Stimulated activated CD4-positive, alpha-beta T cell treated with anti-CD3 and anti-CD28 coated beads, Interleukin-15, amount 100 ng/mL, for 24 hours (primary cell): ENCODE data around the gene PYGO1.
"Not testable (repeated sequence)": the region's sequence is repeated elsewhere in the genome, so short reads cannot be mapped to it uniquely, and the experiment has no call there.

ENCODE experiments used
- DNase-seq: peaks from one replicate; pipeline ENCODE4 v3.0.0-alpha.2; 2020

The PYGO1 gene

DNA sequence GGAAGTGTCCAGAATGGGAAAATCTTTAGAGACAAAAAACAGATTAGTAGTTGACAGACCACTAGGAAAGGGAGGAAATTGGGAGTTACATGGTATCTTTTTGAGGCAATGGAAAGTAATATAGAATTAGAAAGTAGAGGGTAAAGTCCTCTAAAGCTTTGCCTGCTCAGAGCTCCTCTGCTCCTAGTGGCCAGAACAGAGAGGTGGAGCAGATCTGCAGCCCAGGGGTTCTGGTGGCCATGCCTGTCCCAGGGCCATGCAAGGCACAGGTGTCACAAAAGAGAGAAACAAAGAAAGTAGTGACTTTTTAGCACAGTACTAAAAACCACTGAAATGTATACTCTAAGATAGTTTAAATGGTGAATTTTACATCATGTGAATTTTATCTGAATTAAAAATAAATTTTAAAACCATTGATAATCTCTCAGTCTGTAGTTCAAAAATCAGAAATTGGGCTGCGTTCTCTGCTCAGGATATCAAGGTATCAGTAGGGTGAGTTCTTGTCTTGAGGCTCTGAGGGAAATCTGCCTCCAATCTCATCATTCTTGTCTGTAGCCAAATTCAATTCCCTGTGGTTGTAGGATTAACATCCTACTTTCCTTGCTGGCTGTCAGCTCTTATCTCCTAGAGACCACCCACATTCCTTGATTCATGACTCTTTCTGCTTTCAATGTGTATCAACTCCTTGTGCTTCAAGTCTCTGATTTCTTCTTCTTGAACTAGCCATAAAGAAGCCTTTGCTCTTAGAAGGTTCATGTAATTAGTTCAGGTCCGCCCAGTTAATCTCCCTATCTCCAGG, 23.6 kb downstream of the PYGO1 start:
- no peak for DNase-seq

DNA sequence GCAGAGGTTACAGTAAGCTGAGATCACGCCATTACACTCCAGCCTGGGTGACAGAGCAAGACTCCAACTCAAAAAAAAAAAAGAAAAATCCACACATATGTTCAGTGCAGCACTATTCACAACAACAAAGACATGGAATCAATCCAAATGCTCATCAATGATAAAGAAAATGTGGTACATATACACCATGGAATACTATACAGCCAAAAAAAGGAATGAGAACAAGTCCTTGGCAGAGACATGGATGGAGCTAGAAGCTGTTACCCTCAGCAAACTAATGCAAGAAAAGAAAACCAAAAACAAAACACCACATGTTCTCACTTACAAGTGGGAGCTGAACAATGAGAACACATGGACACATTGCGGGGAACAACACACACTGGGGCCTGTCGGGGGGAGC, 25.5 kb downstream of the PYGO1 start:
- no peak for DNase-seq

DNA sequence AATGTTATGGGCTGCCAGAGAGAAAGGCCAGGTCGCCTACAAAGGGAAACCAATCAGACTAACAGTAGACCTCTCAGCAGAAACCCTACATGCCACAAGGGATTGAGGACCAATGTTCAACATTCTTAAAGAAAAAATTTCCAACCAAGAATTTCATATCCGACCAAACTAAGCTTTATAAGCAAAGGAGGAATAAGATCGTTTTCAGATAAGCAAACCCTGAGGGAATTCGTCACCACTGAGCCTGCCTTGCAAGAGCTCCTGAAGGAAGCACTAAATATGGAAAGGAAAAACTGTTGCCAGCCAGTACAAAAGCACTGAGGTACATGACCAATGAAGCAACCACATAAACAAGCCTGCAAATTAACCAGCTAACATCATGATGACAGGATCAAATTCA, 33.1 kb downstream of the PYGO1 start:
- no peak for DNase-seq

DNA sequence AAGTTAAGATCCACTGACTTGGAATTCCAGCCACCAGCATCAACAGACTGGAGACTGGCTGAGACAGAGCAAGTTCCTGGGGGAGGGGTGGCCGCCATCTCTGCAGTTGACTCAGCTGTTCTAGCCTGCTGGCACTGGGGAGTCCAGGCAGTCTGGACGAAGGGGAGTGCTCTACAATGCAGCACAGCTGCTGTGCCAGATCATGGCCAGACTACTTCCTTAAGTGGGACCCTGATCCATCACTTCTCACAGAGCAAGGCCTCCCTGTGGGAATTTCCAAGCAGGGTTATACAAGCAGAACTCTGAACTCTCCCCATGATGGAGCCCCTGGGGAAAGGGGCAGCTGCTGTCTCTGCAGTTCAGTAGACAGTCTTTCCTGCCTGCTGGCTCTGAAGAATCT, 35.2 kb downstream of the PYGO1 start:
- no peak for DNase-seq

DNA sequence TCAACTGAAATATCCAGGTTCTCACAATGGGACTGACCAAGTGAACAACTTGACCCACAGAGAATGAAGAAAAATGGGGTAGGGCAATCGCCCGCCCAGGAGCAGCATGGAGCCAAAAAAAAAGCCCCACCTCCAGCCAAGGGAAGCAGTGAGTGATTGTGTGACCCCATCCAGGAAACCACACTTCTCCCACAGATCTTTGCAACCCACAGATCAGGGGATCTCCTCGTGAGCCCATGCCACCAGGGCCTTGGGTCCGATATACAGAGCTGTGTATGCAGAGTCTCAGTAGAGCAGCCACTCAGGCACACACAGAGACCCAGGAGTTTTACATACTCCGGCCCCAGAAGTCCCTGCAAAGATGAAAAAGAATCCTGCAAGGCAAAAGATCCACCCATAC, 35.7 kb downstream of the PYGO1 start:
- no peak for DNase-seq

DNA sequence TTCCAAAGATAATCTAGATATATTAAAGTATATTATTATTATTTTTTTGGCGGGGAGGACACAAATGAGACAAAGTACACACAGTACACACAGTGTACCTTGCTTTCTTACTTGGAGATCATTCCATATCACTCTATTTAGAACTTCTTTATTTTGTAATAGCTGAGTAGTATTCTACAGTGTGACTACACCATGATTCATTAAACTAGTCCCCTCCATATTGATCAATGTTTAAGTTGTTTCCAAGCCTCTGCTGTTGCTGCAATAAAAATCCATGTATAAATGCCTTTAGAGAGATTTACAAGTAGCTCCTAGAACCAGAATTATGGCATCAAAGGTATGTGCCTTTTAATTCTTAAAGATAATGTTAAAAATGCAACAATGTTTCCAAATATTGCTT, 38.8 kb downstream of the PYGO1 start:
- no peak for DNase-seq

DNA sequence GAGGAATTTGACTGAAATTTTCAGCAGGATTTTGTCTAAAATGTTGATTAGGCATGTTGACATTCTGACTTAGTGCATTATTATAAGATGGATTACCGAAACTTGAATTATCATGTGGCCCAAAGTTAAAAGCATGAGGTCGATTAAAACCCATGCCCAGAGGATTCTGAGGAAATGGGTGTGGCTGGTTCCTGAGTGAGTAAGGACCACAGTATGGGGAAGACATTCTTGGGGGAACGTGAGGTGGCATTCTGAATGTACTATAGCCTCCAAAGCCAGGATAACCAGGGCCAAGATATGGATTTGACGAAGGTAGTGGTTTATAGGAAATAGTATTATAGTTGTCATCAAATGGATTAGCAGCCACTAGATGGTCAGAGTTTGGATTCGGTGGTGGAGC, 41.4 kb downstream of the PYGO1 start:
- no peak for DNase-seq

DNA sequence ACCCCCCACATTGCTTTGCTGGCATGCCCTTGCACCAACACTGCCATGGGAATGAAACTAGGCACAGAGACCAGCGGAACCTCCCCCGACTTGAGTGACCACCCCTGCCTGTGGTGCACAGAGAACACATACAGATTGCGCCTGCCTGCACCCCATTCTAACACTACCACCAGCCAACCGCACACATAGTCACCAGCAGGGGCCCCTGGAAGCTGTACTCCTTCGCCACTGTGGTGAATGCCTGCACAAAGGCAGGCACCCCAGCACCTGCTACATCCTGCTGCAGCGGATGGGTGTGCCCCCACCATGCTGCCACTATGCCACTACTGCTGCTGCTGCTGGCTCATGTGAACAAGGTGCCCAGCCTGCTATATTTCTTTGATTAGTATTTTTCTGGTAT, 52.7 kb downstream of the PYGO1 start:
- no peak for DNase-seq

DNA sequence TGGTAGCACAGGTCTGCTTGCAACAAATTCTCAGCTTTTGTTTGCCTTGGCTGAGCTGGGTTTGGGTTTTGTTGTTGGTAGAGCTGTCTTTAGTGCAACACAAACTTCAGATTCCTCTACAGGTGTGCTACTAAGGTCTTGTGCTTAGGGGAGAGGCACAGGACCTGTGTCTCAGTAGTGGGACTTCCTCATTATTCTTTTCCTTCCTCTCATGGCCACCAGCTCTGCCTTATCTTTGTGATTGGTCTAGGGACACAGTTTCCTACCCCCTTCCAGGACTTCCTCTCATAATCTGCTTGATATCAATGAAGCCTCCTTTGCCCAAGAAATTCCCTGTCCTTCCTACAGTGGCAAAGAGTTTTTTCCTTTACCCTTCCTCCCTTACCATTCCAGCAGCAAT, 55.2 kb downstream of the PYGO1 start:
- DNase-seq, result no peak

DNA sequence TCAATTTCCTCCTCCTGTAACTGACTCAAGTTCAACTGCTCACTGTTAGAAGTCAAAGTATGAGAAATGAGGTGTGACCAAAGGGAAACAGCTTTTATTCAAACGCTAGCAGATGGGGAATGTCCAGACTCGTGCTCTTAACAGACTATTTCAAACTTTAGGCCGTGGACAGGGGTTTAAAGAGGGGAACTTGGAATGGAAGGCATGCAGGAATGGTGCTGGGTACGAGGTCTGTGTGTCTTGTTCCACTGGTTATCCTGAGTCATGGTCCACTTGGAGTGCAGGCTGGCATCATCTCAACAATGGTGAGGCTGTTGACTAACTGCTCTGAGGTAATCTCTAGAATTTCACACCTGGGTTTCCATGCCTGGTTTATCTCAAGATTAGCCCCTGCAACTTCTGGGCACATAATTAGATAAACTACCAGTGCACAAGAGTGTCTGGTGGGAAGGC, 57.3 kb downstream of the PYGO1 start:
- no peak for DNase-seq

DNA sequence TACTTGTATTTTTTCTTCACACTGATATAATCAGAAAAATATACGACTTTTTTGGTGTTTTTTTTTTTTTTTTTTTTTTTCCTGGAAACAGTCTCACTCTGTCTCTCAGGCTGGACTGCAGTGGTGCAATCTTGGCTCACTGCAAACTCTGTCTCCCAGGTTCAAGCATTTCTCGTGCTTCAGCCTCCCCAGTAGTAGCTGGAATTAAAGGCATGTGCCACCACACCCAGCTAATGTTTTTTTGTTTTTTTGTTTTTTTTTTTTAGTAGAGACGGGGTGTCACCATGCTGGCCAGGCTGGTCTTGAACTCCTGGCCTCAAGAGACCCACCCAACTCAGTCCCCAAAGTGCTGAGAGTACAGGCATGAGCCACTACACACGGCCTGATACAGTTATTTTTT, 59.3 kb downstream of the PYGO1 start:
- no peak for DNase-seq

DNA sequence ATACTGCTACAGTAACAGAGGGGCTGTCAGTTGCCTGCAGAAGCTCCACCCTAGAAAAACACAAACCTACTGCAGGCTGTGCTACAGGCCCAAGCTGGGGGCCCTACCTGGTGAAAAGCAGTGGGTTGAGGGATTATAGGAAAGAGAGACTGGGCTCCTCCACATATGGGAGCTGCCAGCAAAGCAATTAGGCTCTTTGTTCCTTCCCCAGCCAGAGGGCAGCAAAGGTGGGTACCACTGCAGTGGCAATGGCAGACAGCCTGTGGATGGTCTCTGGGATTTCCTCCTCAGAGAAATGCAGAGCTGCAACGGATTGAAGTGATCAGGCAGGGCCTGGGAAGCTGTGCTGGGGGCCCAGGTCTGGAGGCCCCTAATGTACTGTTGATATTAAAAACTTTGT, 61.0 kb downstream of the PYGO1 start:
- no peak for DNase-seq

DNA sequence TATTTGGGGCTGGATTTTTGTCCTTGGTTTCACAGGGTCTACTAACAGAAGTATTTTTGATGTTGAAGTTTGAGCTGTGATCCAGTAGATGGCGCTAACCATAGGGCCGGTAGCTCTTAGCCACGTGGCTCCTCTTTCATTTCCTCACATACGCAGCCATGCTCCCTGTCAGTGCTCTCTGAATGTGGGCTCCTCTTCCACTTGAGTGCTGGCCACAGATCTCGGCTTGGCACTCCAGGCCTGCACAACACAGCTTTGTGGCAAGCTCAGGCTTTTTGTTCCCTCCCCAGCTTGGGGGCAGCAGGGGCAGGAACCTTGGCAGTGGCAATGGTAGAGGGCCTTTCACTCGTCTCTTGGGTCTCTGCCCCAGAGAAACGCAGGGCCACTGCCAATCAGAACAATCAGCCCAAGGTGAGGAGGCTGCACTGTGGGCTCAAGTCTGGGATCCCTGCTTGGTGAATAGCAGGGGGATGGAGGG, 61.5 kb downstream of the PYGO1 start:
- peak; percentile 32 for DNase-seq

DNA sequence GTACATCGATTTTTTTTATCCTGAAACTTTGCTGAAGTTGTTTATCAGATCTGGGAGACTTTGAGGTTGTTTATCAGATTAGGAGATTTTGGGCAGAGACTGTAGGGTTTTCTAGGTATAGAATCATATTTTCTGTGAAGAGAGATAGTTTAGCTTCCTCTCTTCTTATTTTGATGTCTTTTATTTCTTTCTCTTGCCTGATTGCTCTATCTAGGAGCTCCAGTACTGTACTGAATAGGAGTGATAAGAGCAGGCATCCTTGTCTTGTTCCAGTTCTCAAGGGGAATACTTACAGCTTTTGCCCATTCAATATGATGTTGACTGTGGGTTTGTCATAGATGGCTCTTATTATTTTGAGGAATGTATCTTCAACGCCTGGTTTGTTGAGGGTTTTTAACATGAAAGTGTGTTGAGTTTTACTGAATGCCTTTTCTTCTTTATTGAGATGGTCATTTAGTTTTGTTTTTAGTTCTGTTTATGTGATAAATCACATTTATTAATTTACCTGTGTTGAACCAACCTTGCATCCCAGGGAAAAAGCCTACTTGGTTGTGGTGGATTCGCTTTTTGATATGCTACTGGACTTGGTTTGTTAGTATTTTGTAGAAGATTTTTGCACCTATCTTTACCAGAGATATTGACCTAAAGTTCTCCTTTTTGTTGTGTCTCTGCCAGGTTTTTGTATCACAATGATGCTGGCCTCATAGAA, 65.2 kb downstream of the PYGO1 start:
- DNase-seq, result no peak

DNA sequence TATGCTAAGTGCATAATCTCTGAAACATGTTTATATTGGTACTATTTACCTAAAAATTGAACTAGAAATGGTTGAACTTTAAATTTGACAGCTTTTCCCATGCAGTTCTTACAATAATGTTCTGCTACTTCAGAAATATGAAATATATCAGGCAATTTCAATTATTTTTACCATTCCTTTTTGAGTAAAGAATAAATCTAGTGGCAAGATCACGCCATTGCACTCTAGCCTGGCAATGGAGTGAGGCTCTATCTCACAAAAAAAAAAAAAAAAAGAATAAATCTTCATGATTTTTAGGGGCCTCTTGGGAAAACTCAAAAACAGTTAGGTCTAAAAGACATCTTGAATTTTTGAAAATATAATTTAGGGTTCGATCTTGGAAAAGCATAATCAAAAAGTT, 69.5 kb downstream of the PYGO1 start:
- no peak for DNase-seq

DNA sequence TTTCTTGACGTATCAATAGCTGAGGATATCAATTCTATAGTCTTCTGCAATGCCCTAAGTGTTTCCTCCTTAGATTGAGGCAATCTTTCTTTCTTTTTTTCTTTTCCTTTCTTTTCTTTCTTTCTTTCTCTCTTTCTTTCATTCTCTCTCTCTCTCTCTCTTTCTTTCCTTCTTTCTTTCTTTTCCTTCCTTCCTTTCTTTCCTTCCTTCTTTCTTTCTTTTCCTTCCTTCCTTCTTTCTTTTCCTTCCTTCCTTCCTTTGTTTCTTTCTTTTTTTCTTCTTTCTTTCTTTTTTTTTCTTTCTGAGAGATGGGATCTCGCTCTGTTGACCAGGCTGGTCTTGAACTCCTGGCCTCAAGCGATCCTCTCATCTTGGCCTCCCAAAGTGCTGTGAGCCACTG, 70.1 kb downstream of the PYGO1 start:
- DNase-seq, result no peak

DNA sequence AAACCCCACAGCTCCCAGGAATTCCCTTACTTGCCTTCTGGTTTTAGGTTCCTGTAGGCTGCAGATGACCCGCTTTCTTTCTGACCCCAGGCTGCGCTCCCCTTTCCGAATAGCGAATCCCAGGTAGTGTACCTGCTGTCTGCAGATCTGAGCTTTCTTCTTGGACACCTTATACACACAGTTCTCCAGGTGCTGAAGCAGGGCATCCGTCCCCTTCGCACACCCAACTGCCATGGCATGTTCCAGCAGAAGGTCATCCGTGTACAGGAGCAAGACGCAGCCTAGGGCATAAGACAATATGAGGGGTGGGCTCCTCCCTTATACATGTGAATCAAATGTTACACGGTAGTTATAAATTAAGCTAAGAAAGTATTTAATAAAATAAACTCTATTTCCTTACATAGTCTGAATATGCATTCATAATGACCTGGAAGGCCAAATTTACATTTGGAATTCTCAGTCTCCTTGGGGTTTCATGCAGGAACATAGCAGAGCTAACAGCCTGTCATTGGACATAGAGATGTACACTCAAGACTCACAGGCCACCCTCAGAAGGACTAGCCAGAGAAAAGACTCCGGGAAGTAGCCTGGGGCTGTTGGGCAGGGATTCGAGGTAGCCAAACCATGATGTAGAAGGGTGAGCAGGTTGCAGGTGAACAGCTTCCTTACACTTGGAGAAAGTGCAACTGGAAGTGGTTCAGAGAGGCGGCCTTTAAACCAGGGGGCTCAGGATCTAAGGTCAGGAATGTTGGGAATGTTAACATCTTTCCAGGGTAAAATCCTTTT, 72.0 kb downstream of the PYGO1 start:
- no peak for DNase-seq

DNA sequence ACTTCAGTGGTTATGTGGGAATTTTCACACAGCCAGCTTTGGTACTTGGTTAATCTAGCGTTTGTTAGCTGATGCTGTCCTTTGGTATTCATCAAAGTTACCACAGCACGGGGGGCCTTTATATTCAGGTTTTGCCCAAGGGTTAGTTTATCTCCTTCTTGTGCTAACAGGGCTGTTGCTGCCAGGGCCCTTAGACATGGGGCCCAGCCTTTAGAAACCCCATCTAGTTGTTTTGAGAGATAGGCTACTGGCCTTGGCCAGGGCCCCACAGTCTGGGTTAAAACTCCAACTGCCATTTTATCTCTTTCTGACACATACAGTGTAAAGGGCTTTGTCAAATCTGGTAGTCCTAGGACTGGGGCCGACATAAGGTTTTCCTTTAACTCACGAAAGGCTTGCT, 72.7 kb downstream of the PYGO1 start:
- no peak for DNase-seq

DNA sequence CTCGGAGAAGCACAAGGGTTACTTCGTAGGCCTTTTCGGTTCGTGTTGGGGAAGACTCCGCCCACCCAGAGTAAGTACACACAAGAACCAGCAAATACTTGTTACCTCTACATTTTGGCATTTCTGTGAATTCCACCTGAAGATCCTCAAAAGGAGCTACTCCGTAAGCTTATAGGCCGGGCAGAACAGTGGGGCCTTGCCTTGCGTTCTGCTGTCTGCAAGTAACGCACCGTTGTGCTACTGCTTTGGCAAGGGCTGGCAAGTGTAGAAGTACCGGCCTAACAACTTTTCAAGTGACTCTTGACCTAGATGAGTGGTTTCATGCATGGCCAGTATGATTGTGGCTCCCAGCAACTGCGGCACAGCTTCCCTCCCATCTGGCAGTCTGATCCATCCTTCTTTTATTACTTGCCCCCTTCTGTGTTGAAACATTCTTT, 73.7 kb downstream of the PYGO1 start:
- DNase-seq, result no peak

DNA sequence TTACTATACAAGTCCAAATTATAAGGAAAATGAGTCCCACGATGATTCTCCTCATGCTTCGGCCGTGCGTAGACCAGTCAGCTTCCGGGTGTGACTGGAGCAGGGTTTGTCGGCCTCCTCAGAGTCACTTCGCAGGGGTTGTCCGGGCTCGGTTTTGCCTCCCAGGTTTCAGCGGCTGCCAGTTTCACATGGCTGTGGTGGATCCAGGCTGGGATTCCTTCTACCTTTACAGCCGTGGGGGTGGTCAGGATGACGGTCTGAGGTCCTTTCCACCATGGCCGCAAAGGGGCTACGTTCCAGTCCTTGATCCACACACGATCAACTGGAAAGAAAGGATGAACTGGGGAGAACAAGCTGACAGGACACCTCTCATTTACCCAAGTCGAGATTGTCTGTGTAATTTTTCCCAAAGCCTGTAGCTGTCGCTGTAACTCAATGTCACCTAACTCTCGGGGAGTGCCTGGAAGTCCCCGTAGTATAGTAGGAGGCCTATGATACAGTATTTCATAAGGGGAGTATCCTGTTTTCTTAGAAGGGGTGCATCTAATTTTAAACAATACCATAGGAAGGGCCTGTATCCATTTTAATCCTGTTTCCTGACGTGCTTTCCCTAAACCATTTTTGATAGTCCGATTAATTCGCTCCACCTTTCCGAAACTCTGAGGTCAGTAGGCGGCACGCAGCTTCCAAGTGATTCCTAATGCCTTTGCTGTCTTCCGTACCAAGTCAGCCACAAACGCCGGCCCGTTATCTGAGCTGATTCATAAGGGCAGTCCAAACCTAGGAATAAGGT, 74.3 kb downstream of the PYGO1 start:
- DNase-seq, result not testable (repeated sequence)

DNA sequence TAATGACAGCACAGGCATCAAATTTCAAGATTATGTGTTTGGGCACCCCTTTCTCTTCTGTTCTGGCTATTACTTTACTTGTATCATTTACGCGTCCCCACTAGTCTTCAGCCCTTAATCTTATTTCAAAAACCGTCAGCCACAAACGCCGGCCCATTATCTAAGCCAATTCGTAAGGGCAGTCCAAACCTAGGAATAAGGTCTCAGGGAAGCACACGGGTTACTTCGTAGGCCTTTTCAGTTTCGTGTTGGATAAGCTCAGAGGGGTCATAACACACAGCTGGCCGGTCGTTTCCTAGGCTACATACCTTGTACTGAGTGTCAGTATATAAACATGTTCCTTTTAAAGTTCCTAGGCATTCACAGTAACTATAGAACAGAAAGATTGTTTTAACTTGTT, 75.0 kb downstream of the PYGO1 start:
- DNase-seq, result no peak

DNA sequence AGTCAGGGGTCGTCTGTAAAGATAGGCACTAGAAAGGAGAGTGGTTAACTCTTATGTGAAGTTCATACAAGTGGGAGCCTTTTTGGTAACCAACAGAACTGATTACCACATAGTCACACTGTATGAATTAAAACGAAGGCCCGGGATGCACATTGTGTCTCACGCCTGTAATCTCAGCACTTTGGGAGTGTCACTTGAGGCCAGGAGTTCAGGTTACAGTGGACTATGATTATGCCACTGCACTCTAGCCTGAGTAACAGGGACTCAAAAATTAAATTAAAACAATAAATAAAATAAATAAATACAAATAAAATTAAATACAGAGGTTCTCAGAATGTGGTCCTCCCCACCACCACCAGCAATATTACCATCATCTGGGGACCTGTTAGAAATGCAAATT, 80.6 kb downstream of the PYGO1 start:
- DNase-seq, result no peak

DNA sequence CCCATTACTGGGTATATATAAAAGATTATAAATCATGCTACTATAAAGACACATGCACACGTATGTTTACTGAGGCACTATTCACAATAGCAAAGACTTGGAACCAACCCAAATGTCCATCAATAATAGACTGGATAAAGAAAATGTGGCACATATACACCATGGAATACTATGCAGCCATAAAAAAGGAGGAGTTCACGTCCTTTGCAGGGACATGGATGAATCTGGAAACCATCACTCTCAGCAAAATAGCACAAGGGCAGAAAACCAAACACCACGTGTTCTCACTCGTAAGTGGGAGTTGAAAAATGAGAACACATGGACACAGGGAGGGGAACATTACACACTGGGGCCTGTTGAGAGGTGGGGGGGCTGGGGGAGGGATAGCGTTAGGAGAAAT, 82.7 kb downstream of the PYGO1 start:
- not testable (repeated sequence) for DNase-seq
